TTC549 (cell line): ENCODE data around the gene RPS4Y1.

ENCODE experiments used
- FAIRE-seq: peaks from 2 replicates; lab custom pipeline; 2012; peaks lifted over from hg19 to GRCh38; lab: Jason Lieb, UNC

Gene RPS4Y1

DNA sequence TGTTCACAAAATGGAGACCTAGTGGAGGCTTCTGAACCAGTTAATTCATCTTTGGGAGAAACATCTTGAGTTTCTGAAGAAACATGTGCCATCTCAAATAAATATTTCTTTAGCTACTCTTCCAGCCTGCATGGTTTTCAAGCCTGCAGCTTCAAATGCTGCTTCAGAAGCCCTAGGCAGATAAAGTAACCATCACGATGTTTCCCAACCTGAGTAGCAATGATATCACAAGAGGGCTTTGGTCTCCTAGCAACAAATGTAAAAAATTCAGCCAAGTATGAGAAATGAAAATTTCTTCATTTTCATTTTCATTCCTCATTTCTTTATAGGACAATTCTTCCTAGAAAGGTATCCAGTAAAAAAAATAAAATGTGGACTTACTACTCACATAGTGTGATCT, 42.2 kb downstream of the RPS4Y1 start:
- FAIRE-seq = no peak

DNA sequence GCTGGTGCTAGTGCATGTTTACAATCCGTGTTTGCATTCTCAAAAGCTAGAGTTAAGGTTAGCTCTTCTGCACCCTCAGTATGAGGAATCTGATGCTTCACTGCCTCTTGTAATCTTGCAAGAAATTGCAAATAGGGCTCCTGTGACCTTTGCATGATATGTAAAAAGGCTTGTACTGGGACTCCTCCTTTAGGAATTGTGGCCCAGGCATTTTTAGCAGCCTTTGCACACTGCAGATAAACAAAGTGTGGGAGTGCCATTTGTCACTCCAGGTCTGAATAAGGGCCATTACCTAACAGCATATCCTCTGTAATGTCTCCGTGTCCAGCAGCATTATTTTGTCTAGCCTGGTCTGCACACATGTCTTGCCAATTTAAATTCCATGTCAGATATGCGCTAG, 44.5 kb downstream of the RPS4Y1 start:
- no peak for FAIRE-seq

DNA sequence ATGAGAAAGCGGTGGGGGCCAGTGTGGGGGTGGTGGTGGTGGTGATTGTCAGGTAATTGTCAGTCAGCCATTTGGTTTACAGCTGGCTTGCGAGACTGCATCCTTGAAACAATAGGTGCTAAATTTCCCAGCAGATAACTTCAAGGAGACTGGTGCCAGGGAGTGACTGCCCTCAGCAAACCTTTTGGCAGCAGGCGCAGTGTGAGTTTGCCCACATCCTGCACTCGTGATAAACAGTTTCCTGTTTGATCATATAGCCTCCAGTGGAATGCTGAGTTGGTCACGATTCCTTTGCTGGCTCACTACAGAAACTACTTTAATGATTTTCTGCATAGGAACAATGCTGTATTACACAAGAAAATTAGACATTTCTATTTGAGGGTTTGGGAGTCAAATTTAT, 46.0 kb downstream of the RPS4Y1 start:
- FAIRE-seq = no peak

DNA sequence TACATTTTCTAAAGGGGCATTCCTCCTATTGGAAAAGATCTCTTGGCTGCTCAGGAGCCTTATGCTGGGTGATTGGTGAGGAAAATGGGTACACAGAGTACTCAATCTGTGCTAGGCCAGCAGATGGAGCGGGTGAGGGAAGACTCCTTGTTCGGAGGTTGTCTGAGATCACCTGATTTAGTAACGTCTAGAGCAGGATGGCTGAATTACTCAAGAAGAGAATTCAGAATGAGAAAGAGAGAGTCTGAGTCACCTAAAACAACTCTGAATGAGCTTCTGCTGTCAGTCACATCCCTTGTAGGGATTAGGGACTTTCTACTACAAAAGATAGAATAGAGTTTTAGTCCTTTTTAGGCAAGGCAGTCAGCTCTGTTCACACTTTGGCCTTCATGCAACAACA, 46.6 kb downstream of the RPS4Y1 start:
- FAIRE-seq = no peak

DNA sequence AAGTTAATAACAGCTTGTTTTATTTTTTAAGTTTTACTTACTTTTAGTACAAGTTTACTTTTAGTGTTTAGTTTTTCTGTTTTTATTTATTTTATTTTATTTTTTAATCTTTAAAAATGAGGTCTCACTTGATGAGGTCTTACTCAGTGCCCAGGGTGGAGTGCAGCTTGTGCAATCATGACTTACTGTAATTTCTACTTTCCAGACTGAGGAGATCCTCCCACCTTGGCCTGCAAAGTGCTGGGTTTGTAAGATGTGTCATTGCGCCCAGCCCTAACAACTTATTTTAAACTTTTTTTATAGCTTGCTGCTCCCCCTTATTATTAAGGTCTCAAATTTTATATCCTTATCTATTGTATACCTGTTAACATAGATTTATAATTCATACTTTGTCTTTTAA, 52.1 kb downstream of the RPS4Y1 start:
- FAIRE-seq = no peak

DNA sequence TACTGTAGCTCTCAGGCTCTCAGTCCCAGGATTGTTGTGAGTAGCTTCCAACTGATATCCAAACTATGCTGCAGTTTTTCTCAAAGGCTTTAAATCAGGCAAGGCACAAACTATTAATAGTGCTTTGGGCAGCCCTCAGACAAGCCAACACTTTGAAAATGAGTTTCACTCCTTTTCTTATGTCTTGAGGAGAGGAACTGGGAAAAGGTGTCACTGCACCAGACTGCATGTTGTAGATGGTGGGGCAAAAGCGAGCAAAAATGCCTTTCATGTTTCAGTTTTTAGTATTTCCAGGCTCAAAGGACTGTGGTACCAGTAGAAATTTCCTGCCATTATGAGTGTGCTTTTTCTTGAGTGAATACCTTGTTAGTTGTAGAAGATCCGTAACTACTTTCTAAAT, 54.6 kb downstream of the RPS4Y1 start:
- FAIRE-seq = no peak

DNA sequence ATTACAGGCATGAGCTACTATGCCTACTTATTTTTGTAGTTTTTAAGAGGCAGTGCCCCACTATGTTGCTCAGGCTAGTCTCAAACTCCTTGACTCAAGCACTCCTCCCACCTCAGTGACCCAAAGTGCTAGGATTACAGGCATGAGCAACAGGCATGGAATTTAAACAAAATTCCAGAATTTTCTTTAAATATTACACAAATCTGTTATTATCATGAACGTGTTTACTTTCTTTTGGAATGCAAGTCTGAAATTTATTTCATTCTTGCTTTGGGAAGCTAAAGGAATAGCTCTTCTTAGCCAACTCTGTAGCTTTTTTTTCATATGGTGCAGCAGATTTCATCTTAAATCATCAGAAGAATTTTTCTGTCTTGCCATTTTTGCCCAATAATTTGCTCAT, 66.0 kb downstream of the RPS4Y1 start:
- no peak for FAIRE-seq

DNA sequence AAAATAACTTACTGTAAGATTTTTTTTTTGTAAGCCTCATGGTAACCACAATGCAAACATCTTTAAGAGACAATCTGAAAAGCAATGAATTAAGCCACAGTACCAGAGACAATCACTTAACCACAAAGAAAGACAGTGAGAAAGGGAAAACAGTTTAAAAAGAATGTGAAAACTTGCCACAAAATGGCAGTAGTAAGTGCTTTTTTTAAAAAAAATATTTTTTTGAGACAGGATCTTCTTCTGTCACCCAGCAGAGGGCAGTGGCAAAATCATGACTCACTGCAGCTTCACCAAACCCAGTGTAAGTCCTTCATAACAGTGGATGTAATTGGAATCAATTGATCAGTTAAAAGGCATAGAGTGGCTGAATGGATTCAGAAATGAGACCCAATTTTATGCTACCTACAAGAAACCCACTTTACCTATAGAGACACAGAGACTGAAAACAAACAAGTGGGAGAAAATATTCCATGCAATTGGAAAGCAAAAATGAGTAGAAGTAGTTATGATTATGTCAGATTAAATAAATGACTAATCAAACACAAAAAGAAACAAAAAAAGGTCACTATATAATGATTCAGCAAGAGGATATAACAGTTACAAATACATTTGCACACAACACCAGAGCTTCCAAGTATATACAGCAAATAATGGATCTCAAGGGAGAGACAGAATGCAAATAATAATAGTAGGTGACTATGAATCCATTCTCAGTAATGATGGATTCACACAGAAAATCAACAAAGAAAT, 71.8 kb downstream of the RPS4Y1 start:
- FAIRE-seq = no peak
